Progenitor cell of endocrine pancreas (in vitro differentiated cells): ENCODE data around the gene BMP7. TPM values are rescaled to one million over a fixed set of nuclear protein-coding genes. Genes with fewer than 3 reads are reported as not detected.
A peak's percentile ranks its signal among the peaks of the same experiment; 100 is the strongest.

Experiments used
- DNase-seq: peaks from one replicate; pipeline ENCODE4 v3.0.0; 2021; ENCODE audit warnings: low spot score; ENCODE audit not compliant: unreplicated experiment
- H3K27ac Mint-ChIP-seq: 2 replicates; pipeline ENCODE4 v1.8.0; 2021; ENCODE audit warnings: mild to moderate bottlenecking, moderate library complexity, mixed read lengths
- H3K27me3 Mint-ChIP-seq: 2 replicates; pipeline ENCODE4 v1.8.0; 2021; ENCODE audit warnings: mixed read lengths
- H3K36me3 Mint-ChIP-seq: 2 replicates; pipeline ENCODE4 v1.8.0; 2022; ENCODE audit warnings: mixed read lengths; ENCODE audit not compliant: insufficient read depth
- H3K4me1 Mint-ChIP-seq: 2 replicates; pipeline ENCODE4 v1.8.0; 2021; ENCODE audit warnings: low read depth, mixed read lengths
- H3K4me3 Mint-ChIP-seq: 2 replicates; pipeline ENCODE4 v1.8.0; 2021; ENCODE audit warnings: low read depth, mild to moderate bottlenecking, moderate library complexity, mixed read lengths
- H3K9me3 Mint-ChIP-seq: 2 replicates; pipeline ENCODE4 v1.8.0; 2021; ENCODE audit warnings: low read depth, mixed read lengths
- CTCF ChIP-seq: fragments of 200-600 bp; sonication (generic); IDR thresholded peaks from one replicate; pipeline ENCODE4 v1.5.0; 2021; ENCODE audit warnings: antibody characterized with exemption, mild to moderate bottlenecking; ENCODE audit not compliant: unreplicated experiment
- total RNA-seq: library from RNA; stranded (reverse); gene quantifications from 2 replicates; pipeline ENCODE4 v1.2.1, GENCODE V29; 2021

The BMP7 gene
- total RNA-seq, 1 donor from 2014 or later, result 35.4 TPM

GRCh38 chr20:57247292-57247965 lies 19.0 kb downstream of the BMP7 start:
- Mint-ChIP-seq H3K4me3 (no peak overlapping the region), H3K4me1 (peaks cover 17% of the 10 kb centered on the region), H3K36me3 (peaks cover 4% of the 10 kb centered on the region), H3K27me3 (no peaks in the 10 kb centered on the region), H3K27ac (no peak overlapping the region), H3K9me3 (peaks cover 3% of the 10 kb centered on the region)
- no peak for TF ChIP-seq CTCF
- DNase-seq, result no peak

- no peak overlapping the region for H3K27ac Mint-ChIP-seq
- peaks cover 7% of the 10 kb centered on the region for H3K36me3 Mint-ChIP-seq
- no peak overlapping the region for H3K4me3 Mint-ChIP-seq
- H3K4me1 Mint-ChIP-seq, result peaks cover 13% of the 10 kb centered on the region
- no peak for TF ChIP-seq CTCF
- H3K27me3 Mint-ChIP-seq, result no peaks in the 10 kb centered on the region
- H3K9me3 Mint-ChIP-seq, result peaks cover 3% of the 10 kb centered on the region
- DNase-seq, result no peak
Observed at GRCh38 chr20:57245997-57246396, 20.4 kb downstream of the BMP7 start.

- Mint-ChIP-seq H3K36me3 (peaks cover 17% of the 10 kb centered on the region), H3K27ac (no peak overlapping the region), H3K27me3 (no peaks in the 10 kb centered on the region), H3K4me3 (no peak overlapping the region), H3K9me3 (peaks cover 10% of the 10 kb centered on the region), H3K4me1 (peaks cover 16% of the 10 kb centered on the region)
- TF ChIP-seq CTCF, result no peak
- no peak for DNase-seq
Observed at GRCh38 chr20:57244627-57245214, 21.7 kb downstream of the BMP7 start.

- H3K36me3 Mint-ChIP-seq, result peaks cover 20% of the 10 kb centered on the region
- H3K27ac Mint-ChIP-seq, result peak overlapping the region; percentile 53
Observed at GRCh38 chr20:57244221-57244585, 22.2 kb downstream of the BMP7 start.

More at GRCh38 chr20:57244221-57244585, 22.2 kb downstream of the BMP7 start:
- TF ChIP-seq CTCF, result no peak
- Mint-ChIP-seq H3K4me1 (peaks cover 16% of the 10 kb centered on the region), H3K27me3 (no peaks in the 10 kb centered on the region), H3K4me3 (no peak overlapping the region), H3K9me3 (peaks cover 15% of the 10 kb centered on the region)
- DNase-seq, result no peak
